K562 (cell line): Measurements from ENCODE around the gene PPP2R3C. TPM values are rescaled to one million over a fixed set of nuclear protein-coding genes. Genes with fewer than 3 reads are reported as not detected.
A peak's percentile ranks its signal among the peaks of the same experiment; 100 is the strongest.

ENCODE experiments used
- ATF7 ChIP-seq: fragments of 450-650 bp; IDR thresholded peaks from 2 replicates; pipeline ENCODE4 v1.7.1; 2014; ENCODE audit warnings: mild to moderate bottlenecking, moderate library complexity
- CCNT2 ChIP-seq: IDR thresholded peaks from 2 replicates; pipeline ENCODE4 v1.6.1; 2011; ENCODE audit warnings: borderline replicate concordance, low read depth, mild to moderate bottlenecking, moderate library complexity, mixed read lengths, low read length; ENCODE audit not compliant: insufficient read length; ENCODE audit errors: extremely low read depth
- ELF2 ChIP-seq: fragments of 250-450 bp; sonication (Bioruptor Pico); IDR thresholded peaks from 2 replicates; pipeline ENCODE4 v1.5.0; 2021; ENCODE audit warnings: mild to moderate bottlenecking
- ETV1 ChIP-seq: fragments of 450-650 bp; conservative IDR thresholded peaks from 2 replicates; pipeline ENCODE4 v1.6.1; 2016; ENCODE audit warnings: missing genetic modification characterization, control low read depth, low read depth, missing compliant biosample characterization
- FIP1L1 ChIP-seq: fragments of 200-400 bp; formaldehyde crosslinking; IDR thresholded peaks from 2 replicates; pipeline ENCODE4 v1.6.1; 2018; ENCODE audit warnings: mild to moderate bottlenecking, low read depth, low read length; ENCODE audit not compliant: poor library complexity, severe bottlenecking
- HDAC8 ChIP-seq: fragments of 450-650 bp; IDR thresholded peaks from 2 replicates; pipeline ENCODE4 v1.6.1; 2016; ENCODE audit warnings: mild to moderate bottlenecking, missing genetic modification characterization, moderate library complexity, missing compliant biosample characterization
- HMG20A ChIP-seq: fragments of 450-650 bp; formaldehyde crosslinking; conservative IDR thresholded peaks from 2 replicates; pipeline ENCODE4 v1.4.0; 2020; ENCODE audit warnings: mild to moderate bottlenecking, mixed read lengths
- JUN ChIP-seq, 2 experiments: sonication (generic) in 1 of 2; formaldehyde crosslinking in 1 of 2; IDR thresholded peaks; 2 replicates each; pipeline versions ENCODE4 v1.6.1 to v1.8.0; 2012 to 2022; ENCODE audit warnings: borderline replicate concordance in 2 of 2, mild to moderate bottlenecking in 2 of 2, improper control_type of control experiment in 1 of 2, low read depth in 1 of 2, low read length in 1 of 2, missing genetic modification reagents in 1 of 2
- KDM1A ChIP-seq, 2 experiments: fragments of 450-650 bp; IDR thresholded peaks; 2 replicates each; pipeline ENCODE4 v1.6.1; 2016; ENCODE audit warnings: mild to moderate bottlenecking in 2 of 2
- MAFK ChIP-seq: IDR thresholded peaks from 2 replicates; pipeline ENCODE4 v1.6.1; 2011; ENCODE audit warnings: low read length, improper control_type of control experiment
- MCM2 ChIP-seq: fragments of 450-650 bp; IDR thresholded peaks from 2 replicates; pipeline ENCODE4 v1.6.1; 2017; ENCODE audit warnings: low read depth, mild to moderate bottlenecking
- NR3C1 ChIP-seq: sonication (generic); formaldehyde crosslinking; IDR thresholded peaks from 2 replicates; pipeline ENCODE4 v1.8.1; 2022; ENCODE audit warnings: missing genetic modification reagents
- PML ChIP-seq: IDR thresholded peaks from 2 replicates; pipeline ENCODE4 v1.6.1; 2012; ENCODE audit warnings: low read length, inconsistent platforms
- PREB ChIP-seq: sonication (generic); formaldehyde crosslinking; IDR thresholded peaks from 2 replicates; pipeline ENCODE4 v1.8.1; 2023; ENCODE audit warnings: mild to moderate bottlenecking, missing genetic modification reagents
- RBFOX2 ChIP-seq: fragments of 200-400 bp; formaldehyde crosslinking; IDR thresholded peaks from 2 replicates; pipeline ENCODE4 v1.6.1; 2017; ENCODE audit warnings: low read depth, mild to moderate bottlenecking, low read length, moderate library complexity
- RBM34 ChIP-seq: fragments of 200-400 bp; formaldehyde crosslinking; IDR thresholded peaks from 2 replicates; pipeline ENCODE4 v1.6.1; 2018; ENCODE audit warnings: low read length, borderline replicate concordance; ENCODE audit not compliant: insufficient read depth
- SMAD3 ChIP-seq: fragments of 450-650 bp; formaldehyde crosslinking; conservative IDR thresholded peaks from 2 replicates; pipeline ENCODE4 v1.4.0; 2020; ENCODE audit warnings: mild to moderate bottlenecking
- SMARCB1 ChIP-seq: IDR thresholded peaks from 2 replicates; pipeline ENCODE4 v1.6.1; 2011; ENCODE audit warnings: improper control_type of control experiment, low read depth; ENCODE audit not compliant: insufficient read length
- SUPT5H ChIP-seq: fragments of 450-650 bp; IDR thresholded peaks from 2 replicates; pipeline ENCODE4 v1.6.1; 2016
- TGIF2 ChIP-seq: sonication (generic); formaldehyde crosslinking; IDR thresholded peaks from 2 replicates; pipeline ENCODE4 v1.8.1; 2022; ENCODE audit warnings: mild to moderate bottlenecking, missing genetic modification reagents, moderate library complexity
- THRAP3 ChIP-seq: fragments of 450-650 bp; IDR thresholded peaks from 2 replicates; pipeline ENCODE4 v1.6.1; 2016; ENCODE audit warnings: mild to moderate bottlenecking, inconsistent platforms, borderline replicate concordance
- WHSC1 ChIP-seq: IDR thresholded peaks from one replicate; pipeline ENCODE4 v1.6.1; 2012; ENCODE audit warnings: low read length, control low read depth, inconsistent platforms
- ZC3H11A ChIP-seq: IDR thresholded peaks from 2 replicates; pipeline ENCODE4 v1.6.1; 2012; ENCODE audit warnings: low read depth, low read length, improper control_type of control experiment
- ZKSCAN8 ChIP-seq: fragments of 200-800 bp; sonication (Bioruptor generic); IDR thresholded peaks from 2 replicates; pipeline ENCODE4 v1.6.1; 2016; ENCODE audit warnings: missing genetic modification characterization, missing compliant biosample characterization
- ZNF263 ChIP-seq: sonication (generic); formaldehyde crosslinking; IDR thresholded peaks from 2 replicates; pipeline ENCODE4 v1.8.0; 2022; ENCODE audit warnings: mild to moderate bottlenecking, missing genetic modification reagents, borderline replicate concordance
- ZNF311 ChIP-seq: fragments of 250-450 bp; sonication (Bioruptor Pico); IDR thresholded peaks from 2 replicates; pipeline ENCODE4 v1.4.0; 2020; ENCODE audit warnings: mild to moderate bottlenecking, moderate library complexity
- ZNF639 ChIP-seq, 2 experiments: fragments of 200-800 bp in 1 of 2; sonication (Bioruptor generic) in 1 of 2; sonication (generic) in 1 of 2; formaldehyde crosslinking in 1 of 2; IDR thresholded peaks in 1 of 2; conservative IDR thresholded peaks in 1 of 2; 2 replicates each; pipeline versions ENCODE4 v1.5.0 to v1.6.1; 2016 to 2020; ENCODE audit warnings: missing compliant biosample characterization in 1 of 2, missing genetic modification characterization in 1 of 2, missing genetic modification reagents in 1 of 2
- ZNF830 ChIP-seq: fragments of 250-450 bp; sonication (Bioruptor Pico); IDR thresholded peaks from 2 replicates; pipeline ENCODE4 v1.5.0; 2021; ENCODE audit warnings: mild to moderate bottlenecking
- polyA plus RNA-seq, 8 experiments: library from polyadenylated mRNA; depleted of rRNA in 4 of 8; stranded (reverse) in 5 of 8; unstranded in 3 of 8; fragments of >200 nt; fragmentation: Nextera tagmentation in 2 of 8; fragmentation: Illumina TruSeq in 1 of 8; extraction: Ambion mirVana in 2 of 8; extraction: Trizol in 1 of 8; gene quantifications; 2 replicates each; pipeline versions ENCODE4 v1.2.1 to v1.2.3, GENCODE V29; 2011 to 2014; ENCODE audit warnings: inconsistent platforms in 1 of 8, missing spikeins in 1 of 8
- total RNA-seq, 7 experiments: library from RNA; depleted of rRNA in 6 of 7; stranded (reverse); fragments of >200 nt in 6 of 7; fragmentation: Illumina TruSeq in 2 of 7; extraction: Trizol in 2 of 7; gene quantifications; 2 replicates each; pipeline versions ENCODE4 v1.2.1 to v1.2.3, GENCODE V29; 2011 to 2021; ENCODE audit warnings: low replicate concordance in 1 of 7
- TF ChIP-seq, protein P1 (sequence below): fragments of 450-650 bp; formaldehyde crosslinking; IDR thresholded peaks from 2 replicates; pipeline ENCODE4 v1.4.0; 2020; ENCODE audit warnings: mild to moderate bottlenecking, moderate library complexity

Gene PPP2R3C
- total and polyA plus RNA-seq, 9 of the 15 experiments (the other 6 are each of a cell fraction or from before 2014, with no cell fraction given) = 14.7 to 43.3 (median 22.7) TPM

DNA sequence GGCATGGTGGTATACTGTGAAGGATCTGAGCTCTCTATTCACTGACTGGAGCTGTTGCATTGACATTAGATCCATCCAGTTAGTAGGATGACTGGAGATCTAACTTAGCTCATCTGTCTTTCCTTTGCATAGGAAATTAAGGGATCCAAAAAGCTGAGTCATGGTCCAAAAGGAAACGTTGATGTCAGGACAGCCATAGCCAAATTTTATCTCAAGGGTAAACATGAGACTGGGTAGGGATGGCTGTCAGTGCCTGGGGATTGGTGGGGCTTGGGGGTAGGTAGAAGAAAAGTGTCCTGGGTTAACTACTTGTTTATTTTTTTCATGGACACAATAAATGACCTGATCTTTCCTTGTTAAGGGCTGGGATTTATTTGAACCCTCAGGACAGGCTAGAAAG, 71.1 kb downstream of the PPP2R3C start (continued):
- no peak for TF ChIP-seq THRAP3
- TF ChIP-seq ZC3H11A = no peak
- TF ChIP-seq, protein P1, sequence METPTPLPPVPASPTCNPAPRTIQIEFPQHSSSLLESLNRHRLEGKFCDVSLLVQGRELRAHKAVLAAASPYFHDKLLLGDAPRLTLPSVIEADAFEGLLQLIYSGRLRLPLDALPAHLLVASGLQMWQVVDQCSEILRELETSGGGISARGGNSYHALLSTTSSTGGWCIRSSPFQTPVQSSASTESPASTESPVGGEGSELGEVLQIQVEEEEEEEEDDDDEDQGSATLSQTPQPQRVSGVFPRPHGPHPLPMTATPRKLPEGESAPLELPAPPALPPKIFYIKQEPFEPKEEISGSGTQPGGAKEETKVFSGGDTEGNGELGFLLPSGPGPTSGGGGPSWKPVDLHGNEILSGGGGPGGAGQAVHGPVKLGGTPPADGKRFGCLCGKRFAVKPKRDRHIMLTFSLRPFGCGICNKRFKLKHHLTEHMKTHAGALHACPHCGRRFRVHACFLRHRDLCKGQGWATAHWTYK (CRISPR knock-in tag) = no peak
- TF ChIP-seq MAFK = peak; percentile 94
- no peak for TF ChIP-seq HMG20A (CRISPR knock-in tag)
- TF ChIP-seq KDM1A (IDR thresholded peaks at IDR 0.05) = no peak
- no peak for TF ChIP-seq ZKSCAN8 (CRISPR knock-in tag)
- peak; percentile 61 for TF ChIP-seq ATF7
- no peak for TF ChIP-seq PML
- no peak for TF ChIP-seq RBFOX2
- no peak for TF ChIP-seq ELF2
- TF ChIP-seq PREB (CRISPR knock-in tag) = no peak
- no peak for TF ChIP-seq CCNT2
- no peak for TF ChIP-seq WHSC1
- TF ChIP-seq ZNF830 = no peak
- no peak for TF ChIP-seq ZNF263
- TF ChIP-seq ZNF311 (CRISPR knock-in tag) = no peak
- no peak for TF ChIP-seq HDAC8 (tag)
- no peak for TF ChIP-seq SMAD3
- TF ChIP-seq SUPT5H = no peak
- no peak for TF ChIP-seq JUN (IDR thresholded peaks at IDR 0.05; ENCODE audit: borderline replicate concordance, low read depth, low read length)
- TF ChIP-seq JUN (CRISPR knock-in tag; IDR thresholded peaks at IDR 0.05; ENCODE audit: borderline replicate concordance) = no peak
- no peak for TF ChIP-seq FIP1L1
- no peak for TF ChIP-seq ETV1
- no peak for TF ChIP-seq SMARCB1
- TF ChIP-seq TGIF2 (CRISPR knock-in tag) = no peak
- no peak for TF ChIP-seq MCM2
- TF ChIP-seq RBM34 = no peak
- TF ChIP-seq ZNF639 (CRISPR knock-in tag; conservative IDR thresholded peaks at IDR 0.05 in 1 of 2, IDR thresholded peaks at IDR 0.05 in 1 of 2) = no peak
- TF ChIP-seq NR3C1 (CRISPR knock-in tag) = no peak
